Stimulated activated CD4-positive, alpha-beta T cell treated with anti-CD3 and anti-CD28 coated beads, Interleukin-4, amount 100 ng/mL, for 24 hours (primary cell): ENCODE data around the gene CMIP.
"Not testable (repeated sequence)": the region's sequence is repeated elsewhere in the genome, so short reads cannot be mapped to it uniquely, and the experiment has no call there.

Source experiments
- DNase-seq: peaks from one replicate; pipeline ENCODE4 v3.0.0-alpha.2; 2020

CMIP gene

DNA sequence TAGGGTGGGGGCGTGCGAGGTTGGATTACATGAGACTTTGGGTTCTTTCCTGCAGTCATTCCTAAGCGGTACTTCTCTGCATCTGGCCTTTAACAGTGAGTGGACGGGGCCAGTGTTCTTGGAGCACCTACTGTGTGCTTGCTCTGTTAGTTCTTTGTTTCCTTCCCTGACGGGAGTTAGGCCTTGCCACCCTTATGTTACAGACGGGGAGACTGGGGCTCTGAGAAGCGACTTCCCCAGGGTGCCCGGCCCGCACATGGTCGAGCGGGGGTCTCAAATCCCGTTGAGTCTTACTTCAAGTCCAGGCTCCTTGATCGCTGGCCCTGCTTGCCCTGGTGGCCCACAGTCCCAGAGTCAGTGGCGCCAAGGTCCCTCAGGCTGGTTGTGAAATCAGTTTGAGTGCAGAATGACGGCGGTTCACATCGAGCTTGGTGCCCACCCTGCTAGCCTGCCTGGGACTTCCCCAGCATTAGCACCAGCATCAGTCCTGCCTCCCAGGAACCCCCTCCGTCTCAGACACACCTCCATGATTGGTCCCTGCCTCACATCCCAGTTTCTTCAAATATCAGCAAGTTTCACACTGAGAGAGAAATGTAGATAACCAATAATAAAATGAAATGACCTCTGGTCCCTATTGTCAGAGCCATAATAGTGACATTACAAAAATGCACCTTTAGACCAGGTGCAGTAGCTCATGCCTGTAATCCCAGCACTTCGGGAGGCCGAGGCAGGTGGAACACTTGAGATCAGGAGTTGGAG is 128.0 kb downstream of the CMIP start:
- no peak for DNase-seq

DNA sequence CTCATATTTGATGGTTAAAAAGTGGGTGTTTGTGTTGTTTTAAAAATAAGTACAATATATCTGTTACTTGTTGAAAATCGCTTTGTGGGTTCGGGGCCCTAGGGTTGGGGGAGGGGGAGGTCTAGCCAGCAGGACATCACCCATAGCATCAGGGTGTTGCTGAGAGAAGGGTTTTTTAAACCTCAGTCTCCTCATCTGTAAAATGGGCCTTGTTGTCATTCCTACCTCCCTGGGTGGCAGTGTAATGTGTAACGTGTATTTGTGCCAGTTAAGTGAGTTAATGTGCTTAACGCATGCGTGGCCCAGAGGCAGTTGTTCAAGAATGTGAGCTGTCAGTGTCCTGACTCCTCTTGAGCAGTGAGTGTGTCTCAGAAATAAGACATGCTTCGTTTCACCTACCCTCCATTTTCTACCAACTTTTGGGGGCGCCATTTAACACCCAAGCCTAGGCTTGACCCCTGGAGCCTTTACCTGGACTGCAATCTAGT is 129.0 kb downstream of the CMIP start:
- DNase-seq, result no peak

DNA sequence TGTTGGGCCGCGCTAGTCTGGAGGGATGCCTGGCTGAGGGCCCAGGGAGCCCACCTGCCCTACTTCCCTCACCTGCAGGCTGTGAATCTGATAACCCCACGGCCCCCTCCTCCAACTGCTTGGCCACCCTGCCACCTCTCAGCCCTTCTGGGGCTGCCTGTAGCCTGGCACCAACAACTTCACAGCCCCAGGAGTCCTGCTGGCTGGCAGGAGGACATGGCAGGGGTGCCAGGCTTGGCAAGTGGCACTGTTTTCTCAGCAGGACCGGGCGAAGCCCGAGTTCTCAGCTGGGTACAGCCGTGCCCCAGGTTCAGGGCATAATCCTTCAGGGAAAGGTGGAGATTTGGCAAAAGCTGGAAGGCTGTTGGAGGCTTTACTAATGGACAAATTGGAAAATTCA is 129.6 kb downstream of the CMIP start:
- no peak for DNase-seq

DNA sequence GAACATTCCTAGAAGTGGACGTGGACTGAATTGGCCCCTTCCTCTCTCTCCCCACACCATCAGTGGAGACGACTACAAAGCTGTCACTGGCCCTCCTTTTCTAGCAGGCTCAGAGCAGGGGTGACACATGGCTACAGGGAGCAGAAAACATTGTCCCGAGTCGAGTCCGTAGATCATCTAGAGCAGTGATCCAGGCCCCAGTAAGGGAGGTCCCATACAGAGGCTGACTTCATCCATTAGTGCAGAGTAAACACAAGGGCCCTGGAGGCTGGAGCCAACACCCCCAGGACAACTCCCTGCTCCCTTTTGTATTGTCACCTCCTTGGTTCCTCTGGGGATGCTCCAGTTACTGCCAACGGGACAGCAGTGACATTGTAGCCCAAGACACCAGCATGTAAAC is 130.7 kb downstream of the CMIP start:
- DNase-seq, result no peak

DNA sequence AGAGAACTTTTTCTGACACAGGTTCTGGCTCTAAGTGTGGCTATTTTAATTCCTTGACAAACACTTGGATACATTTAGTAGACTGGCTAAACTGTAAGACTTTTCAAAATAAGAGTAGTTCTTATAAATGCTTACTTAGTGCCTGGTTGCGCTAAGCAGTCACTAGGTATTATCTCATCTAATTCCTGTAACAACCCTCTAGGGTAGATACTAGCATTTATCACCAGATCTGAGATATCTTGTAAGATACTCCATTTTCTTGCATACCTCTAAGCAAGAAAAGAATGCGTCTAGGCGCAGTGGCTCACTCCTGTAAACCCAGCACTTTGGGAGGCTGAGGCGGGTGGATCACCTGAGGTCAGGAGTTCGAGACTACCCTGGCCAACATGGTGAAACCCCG is 131.2 kb downstream of the CMIP start:
- DNase-seq, result no peak

DNA sequence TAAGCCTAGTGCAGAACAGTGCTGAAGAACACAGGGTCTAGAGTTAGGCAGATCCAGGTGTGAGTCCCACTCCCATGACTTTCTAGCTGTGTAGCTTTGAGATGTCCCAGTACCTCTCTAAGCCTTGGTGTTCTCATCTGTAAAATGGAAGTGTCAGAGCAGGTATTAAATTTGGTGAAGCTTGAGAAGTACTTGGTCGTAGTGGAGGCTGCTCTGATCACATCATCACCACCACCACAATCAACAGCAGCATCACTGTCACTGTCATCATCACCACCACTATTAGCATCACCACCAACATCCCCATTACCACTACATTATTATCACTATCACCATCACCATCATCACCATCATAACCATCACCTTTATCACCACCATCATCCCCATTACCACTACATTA is 132.1 kb downstream of the CMIP start:
- DNase-seq, result no peak

DNA sequence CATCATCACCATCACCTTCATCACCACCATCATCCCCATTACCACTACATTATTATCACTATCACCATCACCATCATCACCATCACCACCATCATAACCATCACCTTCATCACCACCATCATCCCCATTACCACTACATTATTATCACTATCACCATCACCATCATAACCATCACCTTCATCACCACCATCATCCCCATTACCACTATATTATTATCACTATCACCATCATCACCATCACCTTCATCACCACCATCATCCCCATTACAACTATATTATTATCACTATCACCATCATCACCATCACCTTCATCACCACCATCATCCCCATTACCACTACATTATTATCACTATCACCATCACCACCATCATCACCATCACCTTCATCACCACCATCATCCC is 132.7 kb downstream of the CMIP start:
- DNase-seq, result not testable (repeated sequence)

DNA sequence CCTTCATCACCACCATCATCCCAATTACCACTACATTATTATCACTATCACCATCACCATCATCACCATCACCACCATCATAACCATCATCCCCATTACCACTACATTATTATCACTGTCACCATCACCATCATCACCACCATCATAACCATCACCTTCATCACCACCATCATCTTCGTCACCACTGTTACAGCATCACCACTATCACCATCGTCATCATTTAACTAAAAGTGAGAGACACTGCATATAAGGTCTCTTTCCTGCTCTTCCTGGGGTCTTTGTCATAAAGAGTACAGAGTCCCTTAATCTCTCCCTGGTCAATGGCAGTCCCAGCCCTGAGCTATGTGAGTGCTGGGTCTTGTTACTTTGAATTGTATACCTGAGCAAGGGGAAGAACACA is 133.5 kb downstream of the CMIP start:
- no peak for DNase-seq

DNA sequence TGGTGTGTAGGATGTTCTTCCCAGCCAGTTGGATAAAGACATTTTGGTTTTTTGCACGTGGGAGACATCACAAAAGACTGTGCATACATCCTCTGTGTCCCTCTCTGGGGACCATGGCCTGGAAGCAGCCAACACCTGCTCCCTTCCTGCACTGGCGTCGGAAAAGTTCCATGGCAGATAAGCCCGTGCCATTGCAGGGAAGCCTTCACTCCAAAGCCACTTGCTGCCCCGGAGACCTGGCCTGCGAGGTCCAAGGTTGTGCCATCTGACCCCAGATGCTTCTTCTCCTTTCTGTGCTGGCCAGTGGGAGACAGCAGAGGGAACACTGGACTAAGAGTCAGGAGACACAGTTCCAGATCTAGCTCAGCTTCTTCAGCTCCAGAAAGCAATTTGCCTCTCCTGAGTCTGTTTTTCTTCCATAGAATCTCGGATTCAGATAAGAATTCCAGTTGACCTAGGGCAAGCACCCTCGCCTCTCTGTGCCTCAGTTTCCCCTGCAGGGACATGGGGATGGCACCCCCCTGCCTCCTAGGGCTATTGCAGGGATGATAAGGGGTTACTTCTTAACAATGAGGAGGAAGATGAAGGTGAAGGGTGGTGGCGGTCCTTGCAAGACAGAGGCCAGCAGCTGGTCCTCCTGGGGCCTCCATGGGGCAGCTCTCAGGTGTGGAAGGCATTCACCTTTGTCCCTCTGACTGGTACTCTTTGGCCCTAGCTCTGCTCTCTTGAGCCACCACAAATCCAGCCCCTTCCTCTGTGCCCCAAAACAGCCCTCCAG is 134.2 kb downstream of the CMIP start:
- DNase-seq, result no peak

DNA sequence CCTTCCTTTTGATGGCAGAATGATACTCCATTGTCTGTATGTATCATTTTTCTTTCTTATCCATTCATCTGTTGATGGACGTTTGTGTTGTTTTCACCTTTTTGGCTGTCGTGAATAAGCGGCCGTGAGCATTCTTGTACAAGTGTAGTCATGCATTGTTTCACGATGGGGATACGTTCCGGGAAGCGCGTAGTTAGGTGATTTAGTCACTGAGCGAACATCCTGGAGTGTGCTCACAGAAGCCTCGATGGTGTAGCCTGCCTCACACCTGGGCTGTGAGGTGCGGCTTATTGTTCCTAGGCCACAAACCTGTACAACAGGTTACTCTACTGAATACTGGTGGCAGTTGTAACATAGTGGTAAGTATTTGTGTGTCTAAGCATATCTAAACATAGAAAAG is 136.5 kb downstream of the CMIP start:
- no peak for DNase-seq

DNA sequence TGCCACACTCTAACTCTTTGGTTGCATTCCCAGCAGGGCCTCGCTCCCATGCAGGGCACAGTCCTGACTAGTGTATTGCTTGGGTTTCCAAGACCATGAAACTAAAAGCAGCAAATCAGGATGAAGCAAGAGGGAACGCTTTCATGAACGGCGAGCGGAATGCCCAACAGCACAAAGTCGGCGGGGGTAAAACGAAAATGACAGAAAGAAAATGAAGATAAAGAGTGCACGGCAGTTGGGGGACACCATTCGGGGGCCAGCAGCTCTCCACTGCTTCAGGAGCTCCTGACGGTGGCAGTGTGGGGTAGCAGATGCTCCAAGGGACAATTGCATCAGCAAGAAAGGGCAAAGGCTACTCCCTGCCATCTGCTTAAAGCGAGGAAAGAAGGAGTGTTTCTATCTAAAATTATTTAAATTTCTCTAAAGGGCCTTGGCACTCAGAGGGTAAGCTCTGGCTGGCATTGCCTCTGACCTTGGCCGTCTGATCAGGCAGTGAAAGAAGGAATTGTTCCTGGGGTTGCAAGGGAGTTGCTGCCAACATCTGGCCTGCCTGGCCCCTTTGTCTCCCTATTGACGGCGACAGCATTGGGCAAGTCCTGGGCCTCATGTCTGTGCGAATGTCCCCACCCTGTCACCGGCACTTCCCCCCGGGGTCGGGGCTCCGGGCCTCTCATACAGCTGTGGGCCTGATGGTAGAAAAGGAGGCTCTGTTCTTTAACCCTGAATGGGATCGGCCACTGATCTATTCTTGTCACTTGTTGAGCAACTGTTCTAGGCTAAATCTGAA is 138.2 kb downstream of the CMIP start:
- DNase-seq, result no peak

DNA sequence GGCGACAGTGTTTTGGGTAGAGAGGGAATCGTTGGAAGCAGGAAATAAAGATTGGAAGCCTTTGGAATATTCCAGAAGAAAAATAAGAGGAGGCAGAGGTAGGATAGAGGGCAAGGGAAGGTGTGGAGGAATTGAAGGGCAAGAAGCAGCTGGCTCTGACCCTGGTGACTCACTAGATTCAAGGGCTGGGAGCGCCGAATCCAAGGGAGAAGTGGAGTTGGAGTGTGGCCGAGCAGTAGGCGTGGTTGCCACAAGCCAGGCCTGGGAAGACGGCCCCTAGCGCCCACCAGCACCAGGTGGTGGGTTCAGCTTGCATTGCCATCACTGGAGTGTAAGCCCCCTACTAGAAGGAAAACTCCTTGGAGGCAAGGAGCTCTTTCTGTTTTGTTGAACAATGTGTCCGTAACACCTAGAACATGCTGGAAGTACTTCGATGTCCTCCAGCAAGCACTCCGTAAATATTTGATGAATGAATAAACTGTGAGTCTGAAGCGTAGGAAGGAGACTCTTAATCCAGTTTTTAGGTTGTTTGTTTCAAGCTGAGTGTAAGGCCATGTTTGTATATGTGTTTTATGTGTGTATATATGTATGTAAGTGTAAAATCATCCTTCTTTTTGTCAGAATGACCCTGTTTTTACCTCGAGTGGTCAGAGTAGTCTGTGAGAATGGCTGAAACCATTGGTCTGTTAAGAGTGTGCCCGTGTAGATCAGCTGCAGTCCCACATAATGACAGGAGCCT is 139.5 kb downstream of the CMIP start:
- no peak for DNase-seq

DNA sequence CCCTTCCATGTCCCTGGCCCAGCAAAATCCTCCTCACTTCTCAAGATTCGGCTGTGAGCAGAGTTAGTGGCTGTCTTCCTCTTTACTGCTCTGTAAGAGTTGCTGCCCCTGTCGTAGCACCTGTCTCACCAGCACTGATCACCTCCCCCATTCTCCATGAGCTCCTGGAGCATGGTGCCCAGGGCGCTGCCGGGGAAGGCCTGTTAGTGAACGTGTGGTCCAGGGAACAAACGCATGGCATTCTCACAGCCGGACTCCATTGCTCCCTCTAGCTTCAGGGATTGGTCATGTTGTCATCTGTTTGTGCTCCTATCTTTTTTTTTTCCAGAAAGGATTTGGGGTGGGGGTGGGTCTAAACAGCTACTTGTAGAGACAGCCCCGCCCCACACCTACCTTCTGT is 141.2 kb downstream of the CMIP start:
- DNase-seq, result no peak

DNA sequence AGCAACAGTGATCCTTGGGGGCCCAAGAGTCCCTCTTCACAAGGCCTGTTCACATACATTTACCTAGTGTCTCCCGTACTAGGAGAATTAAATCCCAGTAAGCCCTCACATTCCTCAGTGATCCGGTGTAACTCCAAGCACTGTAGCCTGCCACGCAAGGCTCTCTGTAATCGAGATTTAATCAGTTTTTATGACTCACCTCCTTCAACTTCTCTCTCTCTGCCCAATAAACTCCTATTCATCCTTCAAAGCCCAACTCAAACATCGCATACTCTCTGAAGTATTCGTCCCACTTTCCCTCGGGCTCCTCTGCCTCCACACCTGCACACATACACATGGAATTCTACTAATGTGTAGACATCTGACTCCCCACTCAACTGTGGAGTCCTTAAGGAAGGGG is 141.8 kb downstream of the CMIP start:
- no peak for DNase-seq

DNA sequence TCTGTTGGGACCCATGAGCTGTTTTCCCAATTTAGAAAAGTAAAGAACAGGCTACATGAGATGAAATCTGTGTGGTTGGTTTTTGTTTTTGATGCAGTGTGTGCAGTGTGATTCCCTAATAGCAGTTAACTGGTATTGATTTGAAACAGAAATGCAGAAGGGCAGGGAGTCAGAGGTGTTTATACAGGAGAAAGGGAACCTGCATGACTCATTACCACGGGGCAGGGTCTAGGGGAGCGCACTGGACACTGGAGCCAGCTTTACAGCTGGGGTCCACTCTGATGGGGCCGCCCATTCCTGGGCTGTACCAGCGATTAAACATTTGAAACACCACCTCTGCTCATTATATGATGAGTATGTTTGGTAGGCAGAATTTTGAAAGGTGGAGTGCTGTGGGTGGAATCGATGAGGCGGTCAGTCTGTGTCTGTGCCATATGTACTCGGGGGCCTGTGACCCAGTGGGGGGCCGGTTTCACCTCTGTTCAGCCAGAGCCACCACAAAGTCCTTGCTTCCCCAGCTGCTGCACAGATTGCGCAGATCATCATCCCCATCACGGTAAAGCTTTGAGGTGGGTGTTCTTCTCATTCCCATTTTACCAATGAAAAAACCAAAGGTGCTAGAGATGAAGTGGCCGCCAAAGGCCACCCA is 142.5 kb downstream of the CMIP start:
- no peak for DNase-seq

DNA sequence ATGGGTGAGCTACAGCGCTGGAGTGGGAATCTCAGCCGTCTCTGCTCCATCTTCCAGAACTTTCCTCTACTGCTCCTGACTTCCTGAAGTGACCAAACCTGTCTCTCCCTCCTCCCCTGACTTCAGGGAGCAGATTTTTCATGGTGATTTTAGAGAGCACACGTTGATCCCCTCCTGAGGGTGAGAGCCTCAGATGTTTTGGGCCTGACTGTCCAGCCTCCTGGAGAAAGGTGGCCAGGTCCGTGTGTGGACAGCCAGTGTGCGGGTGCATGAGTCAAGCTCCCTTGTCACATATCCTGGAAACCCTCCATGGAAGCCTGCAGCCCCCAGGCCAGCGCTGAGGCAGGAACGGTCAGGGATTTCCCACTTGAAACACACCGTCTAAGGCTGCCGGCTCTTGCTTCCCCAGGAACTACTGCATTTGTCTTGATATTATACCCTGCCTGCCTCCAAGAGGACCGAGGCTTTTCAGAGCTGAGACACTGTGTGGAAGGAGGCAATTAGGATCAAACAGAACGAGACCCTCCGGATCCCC is 143.1 kb downstream of the CMIP start:
- DNase-seq, result no peak

DNA sequence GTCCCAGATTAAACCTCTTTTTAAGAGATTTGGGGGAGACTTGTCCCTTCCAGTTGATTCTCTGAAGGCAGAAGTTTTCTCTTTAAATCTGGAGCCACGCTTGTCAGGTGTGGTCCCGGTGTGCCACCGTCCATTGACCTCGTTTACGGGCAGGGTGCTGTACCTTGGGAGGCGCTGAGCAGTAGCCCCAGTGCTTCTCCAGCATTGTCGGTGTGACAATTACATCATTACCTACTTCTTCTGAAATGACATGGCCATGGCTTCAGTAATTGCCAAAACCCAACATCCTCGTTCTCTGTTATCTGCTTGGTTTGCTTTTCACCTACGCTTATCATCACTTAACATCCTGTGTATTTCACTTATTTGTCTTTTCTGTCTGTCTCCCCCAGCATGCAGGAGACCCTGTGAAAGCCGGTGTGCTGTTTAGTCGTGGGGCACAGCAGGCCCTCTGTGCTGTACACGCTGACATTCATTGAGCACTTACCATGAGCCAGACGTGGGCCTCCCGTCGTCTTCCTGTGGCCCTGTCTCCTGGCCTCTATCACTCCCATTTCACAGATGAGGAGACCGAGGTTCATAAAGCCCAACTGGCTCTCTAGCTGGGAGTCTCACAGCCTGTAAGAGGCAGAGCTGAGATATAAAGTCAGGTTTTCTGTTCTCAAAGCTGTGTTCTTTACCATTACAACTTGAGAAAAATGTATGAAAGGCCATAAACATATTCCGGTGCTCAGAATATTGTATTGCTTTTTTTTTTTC is 143.9 kb downstream of the CMIP start:
- no peak for DNase-seq

DNA sequence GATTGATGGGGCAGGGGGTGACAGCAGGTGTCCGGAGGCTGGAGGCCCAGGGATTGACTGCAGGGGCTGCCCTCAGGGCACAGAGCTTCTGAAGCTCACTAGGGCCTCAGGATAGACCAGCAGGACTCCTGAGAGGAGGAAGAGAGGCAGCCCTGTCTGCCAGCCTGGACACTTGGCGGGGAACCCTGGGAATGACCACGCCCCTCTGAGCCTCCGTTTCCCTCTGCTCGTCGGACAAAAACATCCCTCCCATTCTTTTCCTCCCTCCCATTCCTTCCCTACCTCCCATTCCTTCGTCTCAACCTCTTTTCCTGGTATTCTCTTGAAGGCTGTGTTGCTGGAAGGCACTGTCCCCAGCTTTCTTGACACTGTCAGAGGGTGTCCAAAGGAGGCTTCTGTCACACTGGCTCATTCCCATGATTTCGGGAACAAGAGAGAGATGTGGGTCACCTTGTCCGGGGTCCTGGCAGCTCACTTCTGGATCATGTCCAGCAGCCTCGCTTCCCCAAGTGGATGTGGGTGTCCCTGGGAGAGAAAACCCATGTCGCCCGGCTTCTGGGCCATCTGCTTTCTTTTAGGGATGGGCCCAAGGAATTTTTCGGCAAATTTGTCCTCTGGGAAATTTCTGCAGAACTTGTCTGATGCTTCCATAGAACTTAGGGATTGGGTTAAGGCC is 145.5 kb downstream of the CMIP start:
- DNase-seq, result no peak

DNA sequence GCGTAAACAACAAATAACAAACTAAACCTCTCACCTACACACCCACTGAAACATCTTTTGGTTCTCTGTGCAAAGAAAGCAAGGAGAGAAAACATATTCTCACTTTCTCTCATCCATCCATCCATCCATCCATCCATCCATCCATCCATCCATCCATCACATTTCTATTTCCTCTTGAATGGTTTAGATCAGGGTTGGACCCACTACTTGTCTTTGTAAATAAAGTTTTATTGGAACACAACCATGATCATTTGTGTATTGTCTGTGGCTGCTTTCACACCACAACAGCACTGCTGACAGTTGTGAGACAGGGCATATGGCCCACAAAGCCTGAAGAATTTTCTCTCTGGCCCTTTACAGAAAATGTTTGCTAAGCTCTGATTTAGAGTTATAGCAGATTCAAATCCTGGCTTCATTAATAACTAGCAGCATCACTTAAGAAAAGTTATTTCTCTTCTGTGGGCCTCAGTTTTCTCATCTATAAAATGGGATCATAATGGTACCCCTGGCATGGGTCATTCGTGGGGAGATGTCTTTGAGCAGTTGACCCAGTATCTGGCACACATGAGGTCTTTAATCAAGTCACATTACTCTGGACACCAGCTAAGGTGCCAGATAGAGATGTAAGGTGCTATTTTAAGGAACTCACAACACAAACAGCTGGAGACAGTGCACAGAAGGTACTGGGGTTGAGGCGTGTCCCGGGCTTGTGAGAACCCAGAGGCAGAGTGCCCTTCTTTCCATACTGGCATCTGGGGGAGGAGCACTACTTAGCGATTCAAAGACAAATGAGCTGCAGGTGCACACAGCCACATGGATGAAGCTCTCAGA is 146.3 kb downstream of the CMIP start:
- DNase-seq, result no peak

DNA sequence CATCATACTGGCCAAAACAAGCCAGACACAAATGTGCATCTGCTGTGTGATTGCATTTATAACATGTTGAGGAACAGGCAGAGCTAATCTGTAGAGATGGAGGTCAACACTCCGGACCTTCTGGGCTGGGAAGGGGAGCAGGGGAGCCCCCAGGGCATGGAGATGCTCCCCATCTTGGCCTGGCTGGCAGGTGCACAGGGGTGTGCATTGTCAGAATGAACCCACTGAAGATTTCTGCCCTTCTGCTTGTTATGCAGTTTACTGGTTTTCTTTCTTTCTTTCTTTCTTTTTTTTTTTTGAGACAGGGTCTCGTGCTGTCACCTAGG is 146.9 kb downstream of the CMIP start:
- DNase-seq, result no peak
